ENCODE measurements around the gene DENND11. TPM values are rescaled to one million over a fixed set of nuclear protein-coding genes. Genes with fewer than 3 reads are reported as not detected.

DENND11 gene
- total and polyA plus RNA-seq, 2 of the 4 experiments (the other 2 are of a cell fraction): 2.9 to 5.0 TPM

DNA sequence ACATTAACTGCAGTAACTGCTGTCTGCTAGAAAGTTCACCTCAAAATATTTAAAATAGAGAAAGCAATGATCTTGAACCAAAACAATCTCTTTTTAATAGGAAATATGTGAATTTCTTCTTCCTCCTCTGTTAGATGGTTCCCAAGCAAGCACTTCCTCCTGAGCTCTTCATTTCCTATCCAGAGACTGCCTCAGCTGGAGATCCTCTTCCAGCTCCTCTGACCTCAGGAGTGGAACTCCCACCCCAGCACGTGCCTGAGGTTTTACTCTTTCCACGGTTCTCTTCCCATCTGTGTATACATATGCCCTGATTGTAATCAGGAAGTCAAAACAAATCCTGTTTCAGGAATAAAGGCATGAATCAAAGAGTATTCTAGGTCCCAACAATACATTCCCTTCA, 5.6 kb downstream of the DENND11 start:
- no peak overlapping the region for H2BK20ac ChIP-seq (ENCODE audit: low read depth, low read length)
- in situ Hi-C loops (cut with MboI; ENCODE audit: low sequenced_read_pairs): no loop called here
- no peaks in the 10 kb centered on the region for H3K9me1 ChIP-seq (ENCODE audit: insufficient read depth, low read length)
- H2BK5ac ChIP-seq (ENCODE audit: low read depth, low read length, poor library complexity, severe bottlenecking): no peak overlapping the region
- no peak overlapping the region for H4K5ac ChIP-seq (ENCODE audit: low read depth, low read length)
- no peak overlapping the region for H3K9ac ChIP-seq (ENCODE audit: low read depth, low read length)
- intact Hi-C loops (cut with micrococcal nuclease): no loop called here
- H3K9me3 ChIP-seq (ENCODE audit: control insufficient read depth, insufficient read depth, low read length): no peaks in the 10 kb centered on the region
- ChIA-PET CTCF (no interaction called here), POLR2A (ENCODE audit: unreplicated experiment) (no interaction called here)
- no peak overlapping the region for H3K27ac ChIP-seq (ENCODE audit: insufficient read depth, low read length)
- peaks cover 1% of the 10 kb centered on the region; the same call in 1 of the 2 replicates for H3K4me1 ChIP-seq (ENCODE audit: control insufficient read depth, insufficient read depth, low read length)
- H2AFZ ChIP-seq (replicated peaks; ENCODE audit: low read length, poor library complexity): no peak overlapping the region
- DNase-seq: no peak
- no peak overlapping the region for H3K56ac ChIP-seq (ENCODE audit: extremely low read depth, insufficient read depth, low read length)
- ATAC-seq (ENCODE audit: low read depth): no peak
- no peak overlapping the region for H2BK120ac ChIP-seq (ENCODE audit: low read depth, low read length)
- H3K27me3 ChIP-seq (ENCODE audit: control insufficient read depth, insufficient read depth, low read length): no peaks in the 10 kb centered on the region
- WGBS, 2 experiments (ENCODE audit: extremely low coverage in 2 of 2, insufficient read length in 1 of 2): no CpG with 5 or more reads among the region's 2 CpGs
- H3K18ac ChIP-seq (ENCODE audit: low read depth, low read length): no peak overlapping the region
- H4K20me1 ChIP-seq (ENCODE audit: insufficient read depth, low read length): no peaks in the 10 kb centered on the region; the same call in 1 of the 2 replicates
- no peak overlapping the region for H3K4me3 ChIP-seq (ENCODE audit: insufficient read depth, low read depth, low read length)
- TF ChIP-seq BHLHE40 (IDR thresholded peaks at IDR 0.05; ENCODE audit: low read depth, low read length): peak; percentile 46; the same call in 1 of the 2 replicates
- TF ChIP-seq MAZ (IDR thresholded peaks at IDR 0.05; ENCODE audit: borderline replicate concordance, low read depth, low read length): no peak
- no TSS peak for BruUV-seq (replicated peaks)
- H3K36me3 ChIP-seq (ENCODE audit: control insufficient read depth, insufficient read depth, low read length): no peaks in the 10 kb centered on the region
- no peak overlapping the region for H3K23ac ChIP-seq (ENCODE audit: low read depth, low read length)
- no peak overlapping the region for H2AK5ac ChIP-seq (ENCODE audit: low read depth, low read length)
- no peak overlapping the region for H4K91ac ChIP-seq (ENCODE audit: insufficient read depth, low read depth, low read length)
- H3K4me2 ChIP-seq (ENCODE audit: low read depth, low read length): no peak overlapping the region
- H3K79me1 ChIP-seq (ENCODE audit: low read depth in 1 of 2, low read length in 2 of 2): peaks cover 10 to 11% of the 10 kb centered on the region in 2 experiments; a peak in 2 of 4 replicates
- H2AK9ac ChIP-seq (replicated peaks; ENCODE audit: low read depth, low read length, poor library complexity): no peak overlapping the region
- no peak overlapping the region for H4K8ac ChIP-seq (ENCODE audit: low read depth in 2 of 2, low read length in 2 of 2)
- no peak overlapping the region for H2BK15ac ChIP-seq (ENCODE audit: low read depth, low read length)
- dilution Hi-C loops (cut with HindIII; ENCODE audit: low sequenced_read_pairs, unreplicated experiment): no loop called here
- H3K14ac ChIP-seq (replicated peaks; ENCODE audit: low read depth, low read length): no peak overlapping the region
- no peak overlapping the region for H3K4ac ChIP-seq (ENCODE audit: low read depth, low read length)

Data from IMR-90 (cell line).